ENCODE results near the gene EPB41L2.
"Not testable (repeated sequence)": the region's sequence is repeated elsewhere in the genome, so short reads cannot be mapped to it uniquely, and the experiment has no call there.

DNA sequence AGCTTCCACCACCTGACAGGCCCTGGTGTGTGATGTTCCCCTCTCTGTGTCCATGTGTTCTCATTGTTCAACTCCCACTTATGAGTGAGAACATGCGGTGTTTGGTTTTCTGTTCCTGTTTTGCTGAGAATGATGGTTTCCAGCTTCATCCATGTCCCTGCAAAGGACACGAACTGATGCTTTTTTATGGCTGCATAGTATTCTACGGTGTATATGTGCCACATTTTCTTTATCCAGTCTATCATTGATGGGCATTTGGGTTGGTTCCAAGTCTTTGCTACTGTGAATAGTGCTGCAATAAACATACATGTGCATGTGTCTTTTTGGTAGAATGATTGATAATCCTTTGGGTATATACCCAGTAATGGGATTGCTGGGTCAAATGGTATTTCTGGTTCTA, 120.3 kb downstream of the EPB41L2 start:
- TF ChIP-seq, protein P1, sequence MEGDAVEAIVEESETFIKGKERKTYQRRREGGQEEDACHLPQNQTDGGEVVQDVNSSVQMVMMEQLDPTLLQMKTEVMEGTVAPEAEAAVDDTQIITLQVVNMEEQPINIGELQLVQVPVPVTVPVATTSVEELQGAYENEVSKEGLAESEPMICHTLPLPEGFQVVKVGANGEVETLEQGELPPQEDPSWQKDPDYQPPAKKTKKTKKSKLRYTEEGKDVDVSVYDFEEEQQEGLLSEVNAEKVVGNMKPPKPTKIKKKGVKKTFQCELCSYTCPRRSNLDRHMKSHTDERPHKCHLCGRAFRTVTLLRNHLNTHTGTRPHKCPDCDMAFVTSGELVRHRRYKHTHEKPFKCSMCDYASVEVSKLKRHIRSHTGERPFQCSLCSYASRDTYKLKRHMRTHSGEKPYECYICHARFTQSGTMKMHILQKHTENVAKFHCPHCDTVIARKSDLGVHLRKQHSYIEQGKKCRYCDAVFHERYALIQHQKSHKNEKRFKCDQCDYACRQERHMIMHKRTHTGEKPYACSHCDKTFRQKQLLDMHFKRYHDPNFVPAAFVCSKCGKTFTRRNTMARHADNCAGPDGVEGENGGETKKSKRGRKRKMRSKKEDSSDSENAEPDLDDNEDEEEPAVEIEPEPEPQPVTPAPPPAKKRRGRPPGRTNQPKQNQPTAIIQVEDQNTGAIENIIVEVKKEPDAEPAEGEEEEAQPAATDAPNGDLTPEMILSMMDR (conservative IDR thresholded peaks at IDR 0.05; ENCODE audit: low read depth in 2 of 2): not testable (repeated sequence)
- not testable (repeated sequence) for TF ChIP-seq EZH2 (IDR thresholded peaks at IDR 0.05; ENCODE audit: low read depth, unreplicated experiment); POLR2AphosphoS5 (IDR thresholded peaks at IDR 0.05; ENCODE audit: low read depth); EZH2phosphoT487 (IDR thresholded peaks at IDR 0.05; ENCODE audit: unreplicated experiment); CREB1 (CRISPR knock-in tag; IDR thresholded peaks at IDR 0.05; ENCODE audit: low read depth); ZNF331 (CRISPR knock-in tag; IDR thresholded peaks at IDR 0.05; ENCODE audit: low read depth); ZNF114 (CRISPR knock-in tag; IDR thresholded peaks at IDR 0.05); STAT1 (IDR thresholded peaks at IDR 0.05; ENCODE audit: unreplicated experiment); JUNB (IDR thresholded peaks at IDR 0.05; ENCODE audit: unreplicated experiment)
- TF ChIP-seq, protein P2, sequence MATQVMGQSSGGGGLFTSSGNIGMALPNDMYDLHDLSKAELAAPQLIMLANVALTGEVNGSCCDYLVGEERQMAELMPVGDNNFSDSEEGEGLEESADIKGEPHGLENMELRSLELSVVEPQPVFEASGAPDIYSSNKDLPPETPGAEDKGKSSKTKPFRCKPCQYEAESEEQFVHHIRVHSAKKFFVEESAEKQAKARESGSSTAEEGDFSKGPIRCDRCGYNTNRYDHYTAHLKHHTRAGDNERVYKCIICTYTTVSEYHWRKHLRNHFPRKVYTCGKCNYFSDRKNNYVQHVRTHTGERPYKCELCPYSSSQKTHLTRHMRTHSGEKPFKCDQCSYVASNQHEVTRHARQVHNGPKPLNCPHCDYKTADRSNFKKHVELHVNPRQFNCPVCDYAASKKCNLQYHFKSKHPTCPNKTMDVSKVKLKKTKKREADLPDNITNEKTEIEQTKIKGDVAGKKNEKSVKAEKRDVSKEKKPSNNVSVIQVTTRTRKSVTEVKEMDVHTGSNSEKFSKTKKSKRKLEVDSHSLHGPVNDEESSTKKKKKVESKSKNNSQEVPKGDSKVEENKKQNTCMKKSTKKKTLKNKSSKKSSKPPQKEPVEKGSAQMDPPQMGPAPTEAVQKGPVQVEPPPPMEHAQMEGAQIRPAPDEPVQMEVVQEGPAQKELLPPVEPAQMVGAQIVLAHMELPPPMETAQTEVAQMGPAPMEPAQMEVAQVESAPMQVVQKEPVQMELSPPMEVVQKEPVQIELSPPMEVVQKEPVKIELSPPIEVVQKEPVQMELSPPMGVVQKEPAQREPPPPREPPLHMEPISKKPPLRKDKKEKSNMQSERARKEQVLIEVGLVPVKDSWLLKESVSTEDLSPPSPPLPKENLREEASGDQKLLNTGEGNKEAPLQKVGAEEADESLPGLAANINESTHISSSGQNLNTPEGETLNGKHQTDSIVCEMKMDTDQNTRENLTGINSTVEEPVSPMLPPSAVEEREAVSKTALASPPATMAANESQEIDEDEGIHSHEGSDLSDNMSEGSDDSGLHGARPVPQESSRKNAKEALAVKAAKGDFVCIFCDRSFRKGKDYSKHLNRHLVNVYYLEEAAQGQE (IDR thresholded peaks at IDR 0.05; ENCODE audit: unreplicated experiment): not testable (repeated sequence)
- TF ChIP-seq, protein P3, sequence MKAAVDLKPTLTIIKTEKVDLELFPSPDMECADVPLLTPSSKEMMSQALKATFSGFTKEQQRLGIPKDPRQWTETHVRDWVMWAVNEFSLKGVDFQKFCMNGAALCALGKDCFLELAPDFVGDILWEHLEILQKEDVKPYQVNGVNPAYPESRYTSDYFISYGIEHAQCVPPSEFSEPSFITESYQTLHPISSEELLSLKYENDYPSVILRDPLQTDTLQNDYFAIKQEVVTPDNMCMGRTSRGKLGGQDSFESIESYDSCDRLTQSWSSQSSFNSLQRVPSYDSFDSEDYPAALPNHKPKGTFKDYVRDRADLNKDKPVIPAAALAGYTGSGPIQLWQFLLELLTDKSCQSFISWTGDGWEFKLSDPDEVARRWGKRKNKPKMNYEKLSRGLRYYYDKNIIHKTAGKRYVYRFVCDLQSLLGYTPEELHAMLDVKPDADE (IDR thresholded peaks at IDR 0.05): not testable (repeated sequence)
- TF ChIP-seq, protein P4, sequence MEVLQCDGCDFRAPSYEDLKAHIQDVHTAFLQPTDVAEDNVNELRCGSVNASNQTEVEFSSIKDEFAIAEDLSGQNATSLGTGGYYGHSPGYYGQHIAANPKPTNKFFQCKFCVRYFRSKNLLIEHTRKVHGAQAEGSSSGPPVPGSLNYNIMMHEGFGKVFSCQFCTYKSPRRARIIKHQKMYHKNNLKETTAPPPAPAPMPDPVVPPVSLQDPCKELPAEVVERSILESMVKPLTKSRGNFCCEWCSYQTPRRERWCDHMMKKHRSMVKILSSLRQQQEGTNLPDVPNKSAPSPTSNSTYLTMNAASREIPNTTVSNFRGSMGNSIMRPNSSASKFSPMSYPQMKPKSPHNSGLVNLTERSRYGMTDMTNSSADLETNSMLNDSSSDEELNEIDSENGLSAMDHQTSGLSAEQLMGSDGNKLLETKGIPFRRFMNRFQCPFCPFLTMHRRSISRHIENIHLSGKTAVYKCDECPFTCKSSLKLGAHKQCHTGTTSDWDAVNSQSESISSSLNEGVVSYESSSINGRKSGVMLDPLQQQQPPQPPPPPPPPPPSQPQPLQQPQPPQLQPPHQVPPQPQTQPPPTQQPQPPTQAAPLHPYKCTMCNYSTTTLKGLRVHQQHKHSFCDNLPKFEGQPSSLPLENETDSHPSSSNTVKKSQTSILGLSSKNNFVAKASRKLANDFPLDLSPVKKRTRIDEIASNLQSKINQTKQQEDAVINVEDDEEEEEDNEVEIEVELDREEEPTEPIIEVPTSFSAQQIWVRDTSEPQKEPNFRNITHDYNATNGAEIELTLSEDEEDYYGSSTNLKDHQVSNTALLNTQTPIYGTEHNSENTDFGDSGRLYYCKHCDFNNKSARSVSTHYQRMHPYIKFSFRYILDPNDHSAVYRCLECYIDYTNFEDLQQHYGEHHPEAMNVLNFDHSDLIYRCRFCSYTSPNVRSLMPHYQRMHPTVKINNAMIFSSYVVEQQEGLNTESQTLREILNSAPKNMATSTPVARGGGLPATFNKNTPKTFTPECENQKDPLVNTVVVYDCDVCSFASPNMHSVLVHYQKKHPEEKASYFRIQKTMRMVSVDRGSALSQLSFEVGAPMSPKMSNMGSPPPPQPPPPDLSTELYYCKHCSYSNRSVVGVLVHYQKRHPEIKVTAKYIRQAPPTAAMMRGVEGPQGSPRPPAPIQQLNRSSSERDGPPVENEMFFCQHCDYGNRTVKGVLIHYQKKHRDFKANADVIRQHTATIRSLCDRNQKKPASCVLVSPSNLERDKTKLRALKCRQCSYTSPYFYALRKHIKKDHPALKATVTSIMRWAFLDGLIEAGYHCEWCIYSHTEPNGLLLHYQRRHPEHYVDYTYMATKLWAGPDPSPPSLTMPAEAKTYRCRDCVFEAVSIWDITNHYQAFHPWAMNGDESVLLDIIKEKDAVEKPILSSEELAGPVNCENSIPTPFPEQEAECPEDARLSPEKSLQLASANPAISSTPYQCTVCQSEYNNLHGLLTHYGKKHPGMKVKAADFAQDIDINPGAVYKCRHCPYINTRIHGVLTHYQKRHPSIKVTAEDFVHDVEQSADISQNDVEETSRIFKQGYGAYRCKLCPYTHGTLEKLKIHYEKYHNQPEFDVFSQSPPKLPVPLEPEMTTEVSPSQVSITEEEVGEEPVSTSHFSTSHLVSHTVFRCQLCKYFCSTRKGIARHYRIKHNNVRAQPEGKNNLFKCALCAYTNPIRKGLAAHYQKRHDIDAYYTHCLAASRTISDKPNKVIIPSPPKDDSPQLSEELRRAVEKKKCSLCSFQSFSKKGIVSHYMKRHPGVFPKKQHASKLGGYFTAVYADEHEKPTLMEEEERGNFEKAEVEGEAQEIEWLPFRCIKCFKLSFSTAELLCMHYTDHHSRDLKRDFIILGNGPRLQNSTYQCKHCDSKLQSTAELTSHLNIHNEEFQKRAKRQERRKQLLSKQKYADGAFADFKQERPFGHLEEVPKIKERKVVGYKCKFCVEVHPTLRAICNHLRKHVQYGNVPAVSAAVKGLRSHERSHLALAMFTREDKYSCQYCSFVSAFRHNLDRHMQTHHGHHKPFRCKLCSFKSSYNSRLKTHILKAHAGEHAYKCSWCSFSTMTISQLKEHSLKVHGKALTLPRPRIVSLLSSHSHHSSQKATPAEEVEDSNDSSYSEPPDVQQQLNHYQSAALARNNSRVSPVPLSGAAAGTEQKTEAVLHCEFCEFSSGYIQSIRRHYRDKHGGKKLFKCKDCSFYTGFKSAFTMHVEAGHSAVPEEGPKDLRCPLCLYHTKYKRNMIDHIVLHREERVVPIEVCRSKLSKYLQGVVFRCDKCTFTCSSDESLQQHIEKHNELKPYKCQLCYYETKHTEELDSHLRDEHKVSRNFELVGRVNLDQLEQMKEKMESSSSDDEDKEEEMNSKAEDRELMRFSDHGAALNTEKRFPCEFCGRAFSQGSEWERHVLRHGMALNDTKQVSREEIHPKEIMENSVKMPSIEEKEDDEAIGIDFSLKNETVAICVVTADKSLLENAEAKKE (CRISPR knock-in tag; IDR thresholded peaks at IDR 0.05): not testable (repeated sequence)

Data from GM23338 (cell line).